Erythroblast (primary cell): ENCODE data around the gene PAK1.

Experiments used
- GATA1 ChIP-seq: IDR thresholded peaks from 2 replicates; pipeline ENCODE4 v1.6.1; 2011; ENCODE audit warnings: low read depth, mild to moderate bottlenecking, control low read depth, low read length, moderate library complexity
- POLR2A ChIP-seq: IDR thresholded peaks from 2 replicates; pipeline ENCODE4 v1.6.1; 2011; ENCODE audit warnings: mild to moderate bottlenecking, low read length

DNA sequence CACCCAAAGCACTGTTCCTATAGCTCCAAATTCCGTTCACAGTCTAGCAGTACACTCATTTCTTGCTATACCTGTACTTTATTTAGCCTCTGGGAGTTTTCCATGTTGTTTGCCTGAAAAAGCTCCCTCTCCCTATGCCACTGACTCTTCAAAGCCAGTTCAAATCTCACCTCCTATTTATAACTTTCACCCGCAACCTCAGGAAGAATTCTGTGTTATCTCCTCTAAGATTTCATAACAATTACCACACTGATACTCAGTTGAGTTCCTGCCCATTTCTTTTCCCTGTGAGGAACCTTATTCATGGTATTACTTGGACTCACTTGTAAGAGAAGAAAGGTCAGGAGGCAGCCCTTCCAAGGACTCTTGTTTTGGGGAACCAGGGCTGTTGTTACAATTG is 197.6 kb downstream of the PAK1 start:
- TF ChIP-seq POLR2A: no peak
- no peak for TF ChIP-seq GATA1
